ENCODE measurements around the gene RPS6KB1. TPM values are rescaled to one million over a fixed set of nuclear protein-coding genes. Genes with fewer than 3 reads are reported as not detected.
"Not testable (repeated sequence)": the region's sequence is repeated elsewhere in the genome, so short reads cannot be mapped to it uniquely, and the experiment has no call there.

RPS6KB1 gene
- polyA plus RNA-seq, 1 donor (not counting 4 experiments of a cell fraction or from before 2014, with no cell fraction given): 19.7 TPM

DNA sequence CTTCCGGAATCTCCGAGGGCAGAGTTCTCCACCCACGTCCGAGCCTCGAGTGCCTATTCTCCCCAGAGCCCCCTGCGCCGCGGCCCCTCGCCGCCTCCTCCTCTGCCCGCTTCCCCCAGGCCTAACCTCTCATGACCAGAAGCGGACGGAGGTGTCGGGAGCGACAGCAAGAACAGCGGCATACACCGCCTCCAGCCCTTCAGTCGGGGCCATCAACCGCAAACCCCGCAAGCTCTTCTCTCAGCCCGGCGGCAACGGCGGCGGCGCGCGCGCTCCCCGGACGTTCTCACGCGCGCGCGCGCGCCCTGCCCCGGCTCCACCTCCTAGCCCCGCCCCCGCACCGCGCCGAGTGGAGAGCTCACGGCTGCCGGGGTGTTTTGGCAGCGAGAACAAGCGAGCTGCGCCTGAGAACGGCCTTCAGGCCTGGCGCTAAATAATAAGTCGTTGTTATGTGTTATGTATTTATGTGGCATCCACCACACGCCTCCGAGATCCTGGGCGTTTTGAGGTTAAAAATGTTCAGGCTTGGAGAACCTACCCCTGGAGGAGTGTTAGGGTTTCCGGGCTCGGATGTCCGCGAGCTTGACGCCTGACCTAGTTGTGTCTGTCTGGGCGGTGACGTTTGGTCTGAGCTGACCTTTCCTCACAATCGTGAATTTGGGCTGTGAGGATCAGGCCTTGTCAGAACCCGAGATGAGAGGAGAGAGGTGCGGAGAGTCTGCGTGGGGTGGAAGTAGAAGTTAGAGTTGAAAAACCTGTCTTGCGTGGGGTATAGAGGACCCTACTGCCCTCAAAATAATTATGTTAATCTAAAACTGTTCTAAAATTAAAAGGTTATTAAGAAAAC is 71.8 kb downstream of the RPS6KB1 start, which contains the start of gene RNFT1:
Gene RNFT1 (minus strand): TSS at position 259 of the 847 bp plus-strand sequence. CDS start 77 bp downstream, at position 182.
- FAIRE-seq: no peak
- no peaks in the 10 kb centered on the region for H3K79me2 ChIP-seq (ENCODE audit: control insufficient read depth, insufficient read depth, low read length)
- no peaks in the 10 kb centered on the region for H4K20me1 ChIP-seq (ENCODE audit: control insufficient read depth, extremely low read depth, insufficient read depth, low read length)
- H3K9ac ChIP-seq (ENCODE audit: control insufficient read depth, extremely low read depth, insufficient read depth, low read length): peak within 1 kb of the TSS; percentile 92
- peaks cover 14% of the 10 kb centered on the region for H3K4me1 ChIP-seq (ENCODE audit: control insufficient read depth, extremely low read depth, insufficient read depth, low read length)
- no peak for DNase-seq (ENCODE audit: low read depth, low spot score)
- no peaks in the 10 kb centered on the region for H3K9me3 ChIP-seq (ENCODE audit: control insufficient read depth, low read depth, low read length)
- peak within 1 kb of the TSS; percentile 84 to 87 (median 85) for H3K4me3 ChIP-seq (ENCODE audit: control insufficient read depth in 2 of 3, extremely low read depth in 1 of 3, insufficient read depth in 2 of 3, low read depth in 1 of 3, low read length in 3 of 3)
- peak within 1 kb of the TSS; percentile 98 for H2AFZ ChIP-seq (ENCODE audit: control insufficient read depth, low read length)
- peaks cover 3% of the 10 kb centered on the region for H3K9me1 ChIP-seq (ENCODE audit: control insufficient read depth, extremely low read depth, insufficient read depth, low read length)
- H3K27ac ChIP-seq (ENCODE audit: control insufficient read depth, insufficient read depth, low read length): peak within 1 kb of the TSS; percentile 85
- peak within 1 kb of the TSS; percentile 96 for H3K4me2 ChIP-seq (ENCODE audit: control insufficient read depth, extremely low read depth, insufficient read depth, low read depth, low read length)
- no peaks in the 10 kb centered on the region for H3K27me3 ChIP-seq (ENCODE audit: control insufficient read depth, extremely low read depth, insufficient read depth, low read length)
- peaks cover 0 to 3% of the 10 kb centered on the region in 2 experiments for H3K36me3 ChIP-seq (ENCODE audit: control insufficient read depth in 2 of 2, extremely low read depth in 1 of 2, insufficient read depth in 2 of 2, low read length in 2 of 2)
- TF ChIP-seq EZH2 (IDR thresholded peaks at IDR 0.05; ENCODE audit: low read length): no peak
- no peak for TF ChIP-seq CTCF (optimal IDR thresholded peaks at IDR 0.05 in 1 of 3, IDR thresholded peaks at IDR 0.05 in 1 of 3, conservative IDR thresholded peaks at IDR 0.05 in 1 of 3; ENCODE audit: extremely low read depth in 1 of 3, insufficient read depth in 2 of 3, low read length in 3 of 3)
- dilution Hi-C loops (cut with MboI; ENCODE audit: extremely low pct_ligation_motif_present, low sequenced_read_pairs): no loop called here

DNA sequence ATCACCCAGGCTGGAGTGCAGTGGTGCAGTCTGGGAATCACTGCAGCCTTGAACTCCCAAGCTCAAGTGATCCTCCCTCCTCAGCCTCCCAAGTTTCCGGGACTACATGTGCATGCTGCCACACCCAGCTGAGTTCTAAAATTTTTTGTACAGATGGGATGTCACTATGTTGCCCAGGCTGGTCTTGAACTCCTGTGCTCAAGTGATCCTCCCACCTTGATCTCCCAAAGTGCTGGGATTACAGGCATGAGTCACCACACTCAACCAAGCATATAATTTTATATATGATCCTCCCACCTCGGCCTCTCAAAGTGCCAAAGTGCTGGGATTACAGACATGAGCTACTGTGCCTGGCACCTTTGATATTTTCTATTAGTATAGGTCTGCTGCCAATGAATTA is 78.8 kb downstream of the RPS6KB1 start:
- H3K9me3 ChIP-seq (ENCODE audit: control insufficient read depth, low read depth, low read length); H4K20me1 ChIP-seq (ENCODE audit: control insufficient read depth, extremely low read depth, insufficient read depth, low read length); H3K9ac ChIP-seq (ENCODE audit: control insufficient read depth, extremely low read depth, insufficient read depth, low read length); H3K79me2 ChIP-seq (ENCODE audit: control insufficient read depth, insufficient read depth, low read length); H3K36me3 ChIP-seq (ENCODE audit: control insufficient read depth in 2 of 2, extremely low read depth in 1 of 2, insufficient read depth in 2 of 2, low read length in 2 of 2); DNase-seq (ENCODE audit: low read depth, low spot score); H3K4me3 ChIP-seq (ENCODE audit: control insufficient read depth in 2 of 3, extremely low read depth in 1 of 3, insufficient read depth in 2 of 3, low read depth in 1 of 3, low read length in 3 of 3); H3K27ac ChIP-seq (ENCODE audit: control insufficient read depth, insufficient read depth, low read length); H3K9me1 ChIP-seq (ENCODE audit: control insufficient read depth, extremely low read depth, insufficient read depth, low read length); H3K27me3 ChIP-seq (ENCODE audit: control insufficient read depth, extremely low read depth, insufficient read depth, low read length); H2AFZ ChIP-seq (ENCODE audit: control insufficient read depth, low read length); H3K4me1 ChIP-seq (ENCODE audit: control insufficient read depth, extremely low read depth, insufficient read depth, low read length); dilution Hi-C loops (cut with MboI; ENCODE audit: extremely low pct_ligation_motif_present, low sequenced_read_pairs); FAIRE-seq; H3K4me2 ChIP-seq (ENCODE audit: control insufficient read depth, extremely low read depth, insufficient read depth, low read depth, low read length): not testable (repeated sequence)
